ENCODE results near the gene MMADHC.
"Not testable (repeated sequence)": the region's sequence is repeated elsewhere in the genome, so short reads cannot be mapped to it uniquely, and the experiment has no call there.

MMADHC gene

DNA sequence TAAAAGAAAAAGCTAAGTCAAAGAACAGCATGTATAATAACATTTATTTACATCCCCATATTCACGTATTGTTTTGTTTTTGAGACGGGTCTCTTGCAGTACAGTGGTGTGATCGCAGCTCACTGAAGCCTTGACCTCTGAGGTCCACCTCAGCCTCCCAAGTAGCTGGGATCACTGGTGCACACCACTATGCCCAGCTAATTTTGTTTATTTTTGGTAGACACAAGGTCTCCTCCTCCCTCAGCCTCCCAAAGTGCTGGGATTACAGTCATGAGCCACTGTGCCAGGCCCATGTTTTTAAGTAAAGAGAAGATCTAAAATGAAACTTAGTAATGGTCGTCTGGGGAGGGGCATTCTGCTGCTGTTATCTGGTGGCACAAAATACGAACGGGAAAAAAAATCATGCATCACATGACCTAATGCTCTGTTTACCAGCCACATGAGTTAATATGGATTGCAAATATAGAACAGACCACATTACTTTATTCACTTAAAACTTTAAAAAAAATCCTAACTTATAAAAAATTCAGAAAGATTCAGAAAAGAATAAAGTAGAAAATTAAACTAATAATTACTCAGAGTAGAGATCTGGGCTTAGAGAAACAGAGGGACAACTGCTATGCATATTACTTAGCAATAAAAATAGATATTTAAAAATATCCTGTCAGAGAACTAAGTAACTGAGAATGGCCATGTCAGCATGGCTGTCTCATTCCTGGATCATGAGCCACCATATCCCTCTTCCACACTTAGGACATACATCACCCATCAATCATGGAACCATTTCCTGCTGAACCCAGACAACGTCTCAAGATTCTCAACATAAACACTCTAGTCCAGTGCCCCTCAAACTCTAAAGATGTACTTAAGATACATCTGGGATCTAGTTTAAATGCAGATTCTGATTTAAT is 7.3 kb downstream of the MMADHC start:
- H3K9me3 ChIP-seq: no peaks in the 10 kb centered on the region
- H3K4me1 ChIP-seq: peaks cover 21% of the 10 kb centered on the region
- peaks cover 64% of the 10 kb centered on the region for H3K36me3 ChIP-seq (replicated peaks)
- in situ Hi-C loops (cut with MboI; ENCODE audit: low sequenced_read_pairs): no loop called here
- H3K27me3 ChIP-seq (ENCODE audit: low read depth): no peaks in the 10 kb centered on the region
- no peak overlapping the region for H3K4me3 ChIP-seq
- DNase-seq (ENCODE audit: low spot score in 2 of 2): peak in 1 of 2 experiments; percentile 34

DNA sequence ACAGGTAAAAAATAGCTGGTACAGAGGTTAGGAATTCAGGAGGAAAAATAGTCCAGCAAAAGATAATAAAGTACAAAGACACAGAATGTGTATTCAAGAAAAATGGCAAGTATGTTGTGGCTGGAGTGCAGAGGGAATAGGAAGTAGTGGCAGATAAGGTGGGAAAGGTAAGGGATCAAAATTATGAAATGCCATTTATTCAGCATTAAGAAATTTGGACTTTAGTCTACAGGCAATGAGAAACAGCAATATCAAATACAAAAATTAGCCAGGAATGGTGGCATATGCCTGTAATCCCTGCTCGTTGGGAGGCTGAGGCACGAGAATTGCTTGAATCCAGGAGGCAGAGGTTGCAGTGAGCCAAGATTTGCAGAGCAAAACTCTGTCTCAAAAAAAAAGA is 10.3 kb downstream of the MMADHC start:
- Histone ChIP-seq H3K4me1 (peaks cover 13% of the 10 kb centered on the region), H3K9me3 (no peaks in the 10 kb centered on the region), H3K4me3 (no peak overlapping the region), H3K27me3 (ENCODE audit: low read depth) (no peaks in the 10 kb centered on the region), H3K36me3 (replicated peaks) (peaks cover 61% of the 10 kb centered on the region)
- DNase-seq (ENCODE audit: low spot score in 2 of 2): no peak
- in situ Hi-C loops (cut with MboI; ENCODE audit: low sequenced_read_pairs): no loop called here

DNA sequence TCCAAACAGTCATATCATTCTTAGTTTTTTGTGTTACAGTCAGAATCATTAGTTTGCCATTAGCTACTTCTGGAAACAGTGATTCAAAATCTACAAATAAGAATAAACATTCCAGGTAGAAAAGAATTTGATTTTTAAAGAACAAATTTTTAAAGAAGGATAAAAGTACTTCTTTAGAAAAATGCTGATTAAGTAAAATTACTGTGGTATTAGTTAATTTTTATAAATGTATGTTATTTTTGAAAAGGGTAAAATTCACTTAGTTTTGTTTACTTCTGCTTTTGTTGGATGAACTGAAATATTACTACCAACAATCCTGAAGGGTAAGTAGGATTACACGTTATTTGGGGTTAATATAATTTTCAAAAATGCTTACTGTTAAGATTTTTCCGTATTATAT is 11.8 kb downstream of the MMADHC start:
- in situ Hi-C loops (cut with MboI; ENCODE audit: low sequenced_read_pairs): no loop called here
- H3K9me3 ChIP-seq: no peaks in the 10 kb centered on the region
- peaks cover 52% of the 10 kb centered on the region for H3K36me3 ChIP-seq (replicated peaks)
- H3K27me3 ChIP-seq (ENCODE audit: low read depth): no peaks in the 10 kb centered on the region
- DNase-seq (ENCODE audit: low spot score in 2 of 2): no peak
- no peak overlapping the region for H3K4me3 ChIP-seq
- peaks cover 13% of the 10 kb centered on the region for H3K4me1 ChIP-seq

DNA sequence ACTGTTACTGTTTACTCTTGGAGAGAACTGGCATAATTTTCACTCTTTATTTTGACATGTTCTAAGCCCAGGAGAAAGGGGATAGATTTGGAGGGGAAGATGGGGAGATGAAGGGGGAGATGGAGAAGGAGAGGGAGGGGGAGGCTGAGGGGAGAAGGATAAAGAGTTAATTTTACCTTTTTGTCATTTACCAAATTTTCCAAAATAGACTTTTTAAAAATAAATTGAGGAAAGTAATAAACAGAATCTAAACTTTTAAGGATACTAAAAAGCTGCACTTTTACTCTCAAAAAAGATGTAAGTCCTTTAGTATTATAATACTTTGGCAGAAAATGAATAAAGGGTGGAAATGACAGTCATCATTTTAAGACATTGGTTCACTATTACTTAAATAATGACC is 12.3 kb downstream of the MMADHC start:
- in situ Hi-C loops (cut with MboI; ENCODE audit: low sequenced_read_pairs): no loop called here
- Histone ChIP-seq H3K9me3 (no peaks in the 10 kb centered on the region), H3K4me1 (peaks cover 10% of the 10 kb centered on the region), H3K36me3 (replicated peaks) (peaks cover 50% of the 10 kb centered on the region), H3K4me3 (no peak overlapping the region), H3K27me3 (ENCODE audit: low read depth) (no peaks in the 10 kb centered on the region)
- no peak for DNase-seq (ENCODE audit: low spot score in 2 of 2)

DNA sequence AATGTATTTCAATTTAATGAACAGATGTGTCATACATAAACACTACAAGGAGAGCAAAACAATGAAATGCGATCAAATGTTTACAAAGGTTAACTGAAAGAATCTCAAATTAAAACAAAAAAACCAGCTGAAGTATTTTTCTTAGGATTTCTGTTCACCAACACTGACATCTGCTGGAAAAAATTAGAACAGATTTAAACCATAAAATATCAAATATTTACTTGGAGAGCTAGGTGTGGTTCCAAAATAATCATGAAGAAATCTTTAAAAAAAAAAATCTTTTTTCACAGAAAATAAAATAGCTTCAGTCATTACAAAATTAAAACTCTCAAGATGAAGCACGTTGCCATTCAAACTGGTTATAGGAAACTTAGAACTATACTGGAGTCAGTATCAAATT is 13.8 kb downstream of the MMADHC start:
- in situ Hi-C loops (cut with MboI; ENCODE audit: low sequenced_read_pairs): no loop called here
- H3K4me3 ChIP-seq: no peak overlapping the region
- no peaks in the 10 kb centered on the region for H3K9me3 ChIP-seq
- H3K4me1 ChIP-seq: no peaks in the 10 kb centered on the region
- no peak for DNase-seq (ENCODE audit: low spot score in 2 of 2)
- H3K27me3 ChIP-seq (ENCODE audit: low read depth): no peaks in the 10 kb centered on the region
- peaks cover 55% of the 10 kb centered on the region for H3K36me3 ChIP-seq (replicated peaks)

DNA sequence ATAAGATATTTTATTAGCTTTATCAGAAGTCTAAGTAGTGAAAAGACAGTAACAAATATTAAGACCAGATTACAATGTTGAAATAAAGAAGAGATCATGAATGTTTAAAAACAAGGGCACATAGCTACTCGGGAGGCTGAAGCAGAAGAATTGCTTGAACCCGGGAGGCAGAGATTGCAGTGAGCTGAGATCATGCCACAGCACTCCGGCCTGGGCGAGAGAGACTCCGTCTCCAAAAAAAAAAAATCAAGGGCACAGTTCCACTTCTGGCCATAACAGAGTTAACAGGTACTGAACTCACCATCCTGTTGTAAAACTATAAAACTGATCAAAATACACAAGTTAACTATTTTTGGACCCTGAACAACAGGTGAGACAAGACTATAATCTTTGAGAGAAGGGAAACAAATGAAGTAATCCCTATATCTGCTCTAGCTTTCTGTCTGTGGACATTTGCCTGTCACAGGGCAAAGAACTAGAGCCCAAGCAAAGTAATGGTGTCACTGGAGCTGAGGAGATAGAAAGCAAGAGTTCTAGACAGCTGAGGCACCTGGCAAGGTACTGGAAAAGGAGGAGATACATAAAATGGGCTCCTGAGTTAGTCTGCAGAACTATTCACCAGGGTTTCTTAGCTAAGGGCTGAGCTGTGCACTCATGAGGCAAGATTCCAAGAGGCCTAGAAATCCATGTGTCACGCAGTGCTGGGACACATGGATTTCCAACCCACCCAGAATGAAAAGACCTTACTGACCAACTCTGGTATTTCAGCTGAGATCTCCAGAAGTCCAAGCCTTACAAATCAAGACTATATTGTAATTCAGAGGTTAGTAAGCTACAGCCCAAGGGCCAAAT is 15.2 kb downstream of the MMADHC start:
- no peaks in the 10 kb centered on the region for H3K27me3 ChIP-seq (ENCODE audit: low read depth)
- in situ Hi-C loops (cut with MboI; ENCODE audit: low sequenced_read_pairs): no loop called here
- no peak overlapping the region for H3K4me3 ChIP-seq
- peaks cover 52% of the 10 kb centered on the region for H3K36me3 ChIP-seq (replicated peaks)
- no peak for DNase-seq (ENCODE audit: low spot score in 2 of 2)
- no peaks in the 10 kb centered on the region for H3K9me3 ChIP-seq
- no peaks in the 10 kb centered on the region for H3K4me1 ChIP-seq

DNA sequence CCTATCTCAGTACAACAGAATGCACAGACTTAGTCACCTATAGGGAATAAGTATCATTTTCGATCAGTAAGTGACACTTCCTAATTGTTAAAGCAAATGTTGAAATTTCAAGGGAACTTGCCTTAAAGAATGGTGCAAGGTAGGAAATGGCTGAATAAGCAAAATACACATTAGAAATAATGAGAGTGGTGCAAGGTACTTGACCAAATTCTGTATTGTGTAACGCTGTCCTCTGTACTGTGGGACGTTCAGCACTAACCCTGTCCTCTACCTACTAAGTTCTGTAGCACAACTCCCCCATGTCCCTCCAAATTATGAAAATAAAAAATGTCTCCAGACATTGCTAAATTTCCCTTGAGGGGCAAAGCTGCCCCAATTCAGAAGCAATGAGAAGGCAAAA is 19.4 kb downstream of the MMADHC start:
- no peaks in the 10 kb centered on the region for H3K4me1 ChIP-seq
- in situ Hi-C loops (cut with MboI; ENCODE audit: low sequenced_read_pairs): loop anchor here (5.0 kb wide), 1 partner anchor 551 kb away; no protein-coding TSS in a partner anchor
- no peak overlapping the region for H3K4me3 ChIP-seq
- H3K27me3 ChIP-seq (ENCODE audit: low read depth): no peaks in the 10 kb centered on the region
- peaks cover 33% of the 10 kb centered on the region for H3K36me3 ChIP-seq (replicated peaks)
- H3K9me3 ChIP-seq: no peaks in the 10 kb centered on the region
- no peak for DNase-seq (ENCODE audit: low spot score in 2 of 2)

DNA sequence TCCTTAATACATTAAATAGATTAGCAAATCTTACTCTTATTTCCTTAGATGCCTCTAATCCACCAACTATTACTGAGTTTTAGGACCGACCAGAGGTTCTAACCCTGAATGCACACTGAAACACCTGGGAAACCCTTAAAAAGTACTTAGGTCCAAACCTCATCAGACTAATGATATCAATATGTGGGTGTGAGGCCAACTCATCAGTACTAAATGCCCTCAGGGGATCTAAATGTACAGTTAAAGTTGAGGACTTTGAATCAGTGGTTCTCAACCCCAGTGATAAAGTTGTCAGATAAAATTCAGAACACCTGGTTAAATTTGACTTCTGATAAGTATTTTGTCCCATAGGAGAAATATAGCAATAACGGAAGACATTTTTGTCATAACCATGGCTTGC is 20.9 kb downstream of the MMADHC start:
- H3K9me3 ChIP-seq: no peaks in the 10 kb centered on the region
- no peak for DNase-seq (ENCODE audit: low spot score in 2 of 2)
- in situ Hi-C loops (cut with MboI; ENCODE audit: low sequenced_read_pairs): loop anchor here (5.0 kb wide), 1 partner anchor 549 kb away; no protein-coding TSS in a partner anchor
- H3K4me1 ChIP-seq: no peaks in the 10 kb centered on the region
- no peak overlapping the region for H3K4me3 ChIP-seq
- H3K27me3 ChIP-seq (ENCODE audit: low read depth): no peaks in the 10 kb centered on the region
- peaks cover 28% of the 10 kb centered on the region for H3K36me3 ChIP-seq (replicated peaks)

DNA sequence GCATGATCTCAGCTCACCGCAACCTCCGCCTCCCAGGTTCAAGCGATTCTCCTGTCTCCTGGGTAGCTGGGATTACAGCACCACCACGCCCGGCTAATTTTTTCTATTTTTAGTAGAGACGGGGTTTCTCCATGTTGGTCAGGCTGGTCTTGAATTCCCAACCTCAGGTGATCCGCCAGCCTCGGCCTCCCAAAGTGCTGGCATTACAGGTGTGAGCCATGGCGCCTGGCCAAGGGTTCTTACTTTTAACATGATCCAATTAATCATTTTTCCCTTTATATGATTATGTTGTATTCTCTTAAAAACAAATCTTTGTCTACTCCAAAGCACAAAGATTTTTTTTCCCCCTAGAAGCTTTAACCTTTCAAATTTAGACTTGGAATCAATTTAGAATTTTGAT is 21.9 kb downstream of the MMADHC start:
- in situ Hi-C loops (cut with MboI; ENCODE audit: low sequenced_read_pairs): loop anchor here (5.0 kb wide), 1 partner anchor 548 kb away; no protein-coding TSS in a partner anchor

DNA sequence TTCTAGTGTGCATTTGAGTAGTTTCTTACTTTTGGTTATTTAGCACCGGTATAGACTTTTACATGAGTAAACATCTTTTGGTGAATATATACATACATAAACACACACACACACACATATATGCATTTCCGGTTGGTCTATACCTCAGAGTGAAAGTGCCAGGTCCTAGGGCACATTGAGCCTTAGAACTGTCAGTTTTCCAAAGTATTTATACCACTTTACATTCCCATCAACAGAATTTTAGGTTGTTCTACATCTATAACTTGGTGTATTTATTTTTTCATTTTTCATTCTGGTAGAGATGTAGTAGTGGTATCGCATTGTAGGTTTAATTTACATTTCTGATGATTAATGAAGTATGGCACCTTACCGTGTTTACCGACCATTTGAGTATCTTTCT is 22.6 kb downstream of the MMADHC start:
- peaks cover 18% of the 10 kb centered on the region for H3K36me3 ChIP-seq (replicated peaks)

More for the DNA sequence above, 21.9 kb downstream of the MMADHC start:
- H3K36me3 ChIP-seq (replicated peaks): peaks cover 22% of the 10 kb centered on the region
- not testable (repeated sequence) for H3K4me1 ChIP-seq; DNase-seq (ENCODE audit: low spot score in 2 of 2); H3K4me3 ChIP-seq; H3K27me3 ChIP-seq (ENCODE audit: low read depth); H3K9me3 ChIP-seq

DNA sequence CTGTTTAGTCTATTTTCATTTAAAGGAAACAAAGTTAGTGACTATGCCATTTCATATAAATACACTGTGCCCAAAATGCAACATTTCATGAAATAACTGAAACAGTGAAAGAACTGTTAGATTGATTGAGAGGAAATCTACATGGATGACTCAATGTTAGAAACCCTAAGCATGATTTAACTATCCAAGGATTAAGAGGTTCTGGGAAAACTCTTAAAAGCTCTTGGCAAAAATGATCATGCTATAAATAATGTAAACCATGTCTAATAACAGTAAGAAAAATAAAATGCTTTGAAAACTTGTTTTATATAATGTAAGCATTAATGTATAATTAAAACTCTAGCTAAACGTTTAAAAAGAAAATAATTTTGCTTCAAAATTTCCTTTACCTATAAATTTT is 23.5 kb downstream of the MMADHC start:
- no peaks in the 10 kb centered on the region for H3K9me3 ChIP-seq
- DNase-seq (ENCODE audit: low spot score in 2 of 2): no peak
- H3K27me3 ChIP-seq (ENCODE audit: low read depth): no peaks in the 10 kb centered on the region
- no peak overlapping the region for H3K4me3 ChIP-seq
- in situ Hi-C loops (cut with MboI; ENCODE audit: low sequenced_read_pairs): no loop called here
- no peaks in the 10 kb centered on the region for H3K4me1 ChIP-seq
- peaks cover 15% of the 10 kb centered on the region for H3K36me3 ChIP-seq (replicated peaks)

More for the DNA sequence above, 22.6 kb downstream of the MMADHC start:
- no peak for DNase-seq (ENCODE audit: low spot score in 2 of 2)
- in situ Hi-C loops (cut with MboI; ENCODE audit: low sequenced_read_pairs): loop anchor here (5.0 kb wide), 1 partner anchor 548 kb away; no protein-coding TSS in a partner anchor
- Histone ChIP-seq H3K27me3 (ENCODE audit: low read depth) (no peaks in the 10 kb centered on the region), H3K9me3 (no peaks in the 10 kb centered on the region), H3K4me1 (no peaks in the 10 kb centered on the region), H3K4me3 (no peak overlapping the region)

DNA sequence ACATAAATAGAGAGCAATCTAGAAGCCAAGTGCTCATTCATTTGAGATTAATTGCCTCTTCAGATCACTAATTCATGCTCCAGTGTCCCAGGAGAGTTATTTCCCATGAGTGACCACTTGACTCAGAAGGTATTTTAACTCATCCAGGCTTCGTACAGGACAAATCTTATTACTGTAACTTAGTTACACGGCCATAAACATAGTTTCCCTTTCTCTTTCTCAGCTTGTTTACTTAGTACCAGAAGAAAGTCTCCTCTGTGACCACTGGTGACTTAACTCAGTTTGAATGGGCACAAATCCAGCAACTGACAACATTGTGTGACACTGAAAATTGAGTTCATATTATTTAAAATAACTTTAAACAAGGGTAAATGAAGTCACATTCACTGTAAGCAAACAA is 25.3 kb downstream of the MMADHC start:
- in situ Hi-C loops (cut with MboI; ENCODE audit: low sequenced_read_pairs): no loop called here
- H3K36me3 ChIP-seq (replicated peaks): peaks cover 3% of the 10 kb centered on the region
- no peak for DNase-seq (ENCODE audit: low spot score in 2 of 2)
- H3K4me1 ChIP-seq: no peaks in the 10 kb centered on the region
- no peaks in the 10 kb centered on the region for H3K27me3 ChIP-seq (ENCODE audit: low read depth)
- H3K4me3 ChIP-seq: no peak overlapping the region
- no peaks in the 10 kb centered on the region for H3K9me3 ChIP-seq

DNA sequence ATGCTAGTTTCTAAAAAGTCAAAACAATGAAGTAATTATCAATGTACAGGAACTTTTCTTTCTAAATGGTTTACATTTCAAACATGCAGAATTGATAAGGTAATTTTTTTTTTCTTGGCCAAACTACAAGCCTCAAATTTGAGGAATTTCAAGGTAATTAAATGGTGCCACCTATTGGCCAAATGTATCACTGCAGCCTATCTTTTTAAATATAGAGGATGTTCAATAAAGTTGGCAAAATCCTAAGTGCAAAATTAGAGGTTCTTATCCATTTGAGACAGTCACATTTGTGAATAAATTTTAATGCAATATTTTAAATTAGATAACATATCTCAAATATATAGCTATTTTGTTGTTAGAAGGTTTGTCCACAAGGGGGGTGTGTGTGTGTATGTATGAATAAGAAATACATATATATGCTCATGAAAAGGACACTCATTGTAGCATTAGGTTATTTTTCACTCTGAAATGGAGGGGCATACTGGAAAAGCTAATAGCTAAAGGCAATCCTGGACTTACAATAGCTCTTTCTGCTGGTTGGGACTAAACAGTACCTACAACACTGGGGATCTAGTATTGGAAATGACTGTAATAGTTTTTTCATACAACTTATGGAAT is 26.2 kb downstream of the MMADHC start:
- peak; percentile 51 to 57 for DNase-seq (ENCODE audit: low spot score in 2 of 2)
- Histone ChIP-seq H3K27me3 (ENCODE audit: low read depth) (no peaks in the 10 kb centered on the region), H3K4me1 (no peaks in the 10 kb centered on the region), H3K4me3 (no peak overlapping the region), H3K36me3 (replicated peaks) (no peaks in the 10 kb centered on the region), H3K9me3 (no peaks in the 10 kb centered on the region)
- in situ Hi-C loops (cut with MboI; ENCODE audit: low sequenced_read_pairs): no loop called here
